T-helper 1 cell treated with Interleukin-12 subunit alpha and Interleukin-12 subunit beta and Interleukin-4 antibody, amounts not matched to agents 30 μg/mL and 1 μg/mL, for 36 hours (primary cell): ENCODE measurements around the gene RPTOR.

Source experiments
- H3K27ac Mint-ChIP-seq: one replicate; pipeline ENCODE4 v1.8.0; 2021; ENCODE audit warnings: mild to moderate bottlenecking, mixed read lengths
- H3K27me3 Mint-ChIP-seq: one replicate; pipeline ENCODE4 v1.8.0; 2021; ENCODE audit warnings: low read depth, mixed read lengths
- H3K36me3 Mint-ChIP-seq: one replicate; pipeline ENCODE4 v1.8.0; 2021; ENCODE audit warnings: low read depth, mixed read lengths
- H3K4me1 Mint-ChIP-seq: one replicate; pipeline ENCODE4 v1.8.0; 2021; ENCODE audit warnings: low read depth, mixed read lengths
- H3K4me3 Mint-ChIP-seq: one replicate; pipeline ENCODE4 v1.8.0; 2021; ENCODE audit warnings: mild to moderate bottlenecking, moderate library complexity, mixed read lengths
- H3K9me3 Mint-ChIP-seq: one replicate; pipeline ENCODE4 v1.8.0; 2021; ENCODE audit warnings: mixed read lengths

RPTOR gene

DNA sequence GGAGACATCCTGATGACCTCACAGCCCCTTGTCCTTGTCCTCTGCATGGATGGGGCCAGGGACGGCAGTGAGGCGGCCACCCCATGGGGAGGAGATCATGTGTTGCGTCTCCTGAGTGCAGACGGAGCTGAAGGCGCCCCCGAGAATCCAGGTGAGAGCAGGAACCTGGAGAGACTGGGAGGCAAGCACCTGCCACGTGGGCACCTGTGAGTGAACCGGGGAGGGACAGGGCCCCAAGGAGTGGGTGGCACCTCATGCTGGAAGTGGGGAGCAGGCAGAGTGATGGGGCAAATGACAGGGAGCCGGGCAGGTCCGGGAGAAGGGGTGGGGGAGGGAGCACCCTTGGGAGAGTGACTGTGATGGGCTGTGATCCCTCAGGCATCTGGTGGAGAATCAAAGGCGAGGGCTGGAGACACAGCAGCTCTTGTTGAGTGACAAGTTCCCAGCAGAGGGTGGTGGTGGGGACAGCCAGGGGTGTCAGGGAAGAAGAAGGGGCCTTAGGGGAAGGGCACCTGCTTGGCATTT is 272.7 kb downstream of the RPTOR start:
- no peaks in the 10 kb centered on the region for H3K27me3 Mint-ChIP-seq
- H3K36me3 Mint-ChIP-seq = peaks cover 35% of the 10 kb centered on the region
- peak overlapping the region; percentile 52 for H3K27ac Mint-ChIP-seq
- no peaks in the 10 kb centered on the region for H3K9me3 Mint-ChIP-seq
- peaks cover 63% of the 10 kb centered on the region for H3K4me1 Mint-ChIP-seq
- H3K4me3 Mint-ChIP-seq = no peak overlapping the region

DNA sequence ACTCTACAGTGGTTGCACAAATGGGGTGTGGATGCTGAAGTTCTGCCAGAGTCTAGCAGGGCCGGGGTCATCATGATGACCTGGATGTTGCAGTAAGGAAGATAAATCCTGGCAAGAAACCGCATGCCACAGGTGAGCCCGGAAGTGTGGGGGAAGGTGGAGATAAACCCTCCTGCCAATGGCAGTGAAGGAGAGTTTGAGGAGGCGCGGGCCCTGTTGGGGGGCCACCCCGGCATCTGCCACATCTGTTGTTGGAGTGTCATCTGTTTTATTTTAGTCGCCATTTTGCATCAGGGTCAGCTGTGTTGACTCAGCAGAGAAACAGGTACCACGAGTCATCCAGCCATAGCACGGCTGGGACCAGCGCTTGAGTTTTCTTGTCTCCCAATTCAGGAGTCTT is 273.2 kb downstream of the RPTOR start:
- no peaks in the 10 kb centered on the region for H3K27me3 Mint-ChIP-seq

GRCh38 chr17:80818871-80819270 is 274.2 kb downstream of the RPTOR start:
- H3K27me3 Mint-ChIP-seq = no peaks in the 10 kb centered on the region
- H3K36me3 Mint-ChIP-seq = peaks cover 38% of the 10 kb centered on the region
- H3K9me3 Mint-ChIP-seq = no peaks in the 10 kb centered on the region
- H3K4me1 Mint-ChIP-seq = peaks cover 62% of the 10 kb centered on the region
- peak overlapping the region; percentile 88 for H3K27ac Mint-ChIP-seq
- no peak overlapping the region for H3K4me3 Mint-ChIP-seq

More for the DNA sequence above, 273.2 kb downstream of the RPTOR start:
- H3K4me1 Mint-ChIP-seq = peaks cover 63% of the 10 kb centered on the region
- H3K27ac Mint-ChIP-seq = peak overlapping the region; percentile 55
- peaks cover 35% of the 10 kb centered on the region for H3K36me3 Mint-ChIP-seq
- no peaks in the 10 kb centered on the region for H3K9me3 Mint-ChIP-seq
- H3K4me3 Mint-ChIP-seq = no peak overlapping the region

- no peaks in the 10 kb centered on the region for H3K27me3 Mint-ChIP-seq
- H3K36me3 Mint-ChIP-seq = peaks cover 38% of the 10 kb centered on the region
- peak overlapping the region; percentile 88 for H3K27ac Mint-ChIP-seq
- no peaks in the 10 kb centered on the region for H3K9me3 Mint-ChIP-seq
- peaks cover 56% of the 10 kb centered on the region for H3K4me1 Mint-ChIP-seq
- peak overlapping the region; percentile 12 for H3K4me3 Mint-ChIP-seq
These were observed 275.0 kb downstream of the RPTOR start for GRCh38 chr17:80819422-80820164.

- H3K27ac Mint-ChIP-seq = peak overlapping the region; percentile 88
- peaks cover 34% of the 10 kb centered on the region for H3K36me3 Mint-ChIP-seq
- peak overlapping the region; percentile 12 for H3K4me3 Mint-ChIP-seq
- H3K9me3 Mint-ChIP-seq = no peaks in the 10 kb centered on the region
- no peaks in the 10 kb centered on the region for H3K27me3 Mint-ChIP-seq
- H3K4me1 Mint-ChIP-seq = peaks cover 50% of the 10 kb centered on the region
These were observed 275.7 kb downstream of the RPTOR start for GRCh38 chr17:80820331-80820730.

DNA sequence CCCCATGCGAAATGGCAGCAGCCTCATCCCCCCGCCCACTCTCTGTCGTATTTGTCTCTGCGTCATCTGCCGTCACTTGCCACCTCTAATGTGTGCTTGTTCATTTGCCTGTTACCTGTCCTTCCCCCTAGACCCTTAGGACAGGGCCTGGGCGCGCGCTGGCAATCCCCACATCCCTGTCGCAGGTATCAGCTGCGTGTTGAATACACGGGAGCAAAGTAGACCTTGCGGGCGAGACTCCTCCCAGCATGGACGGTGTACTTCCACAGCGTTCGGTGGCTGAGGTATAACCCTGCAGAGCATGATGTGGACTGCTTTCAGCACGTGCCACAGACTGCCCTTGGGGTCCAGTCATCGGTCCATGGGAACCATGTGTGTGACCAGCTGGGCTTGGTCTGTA is 276.9 kb downstream of the RPTOR start:
- Mint-ChIP-seq H3K4me1 (peaks cover 51% of the 10 kb centered on the region), H3K36me3 (peaks cover 37% of the 10 kb centered on the region), H3K4me3 (no peak overlapping the region), H3K27ac (peak overlapping the region; percentile 76), H3K9me3 (no peaks in the 10 kb centered on the region), H3K27me3 (no peaks in the 10 kb centered on the region)

DNA sequence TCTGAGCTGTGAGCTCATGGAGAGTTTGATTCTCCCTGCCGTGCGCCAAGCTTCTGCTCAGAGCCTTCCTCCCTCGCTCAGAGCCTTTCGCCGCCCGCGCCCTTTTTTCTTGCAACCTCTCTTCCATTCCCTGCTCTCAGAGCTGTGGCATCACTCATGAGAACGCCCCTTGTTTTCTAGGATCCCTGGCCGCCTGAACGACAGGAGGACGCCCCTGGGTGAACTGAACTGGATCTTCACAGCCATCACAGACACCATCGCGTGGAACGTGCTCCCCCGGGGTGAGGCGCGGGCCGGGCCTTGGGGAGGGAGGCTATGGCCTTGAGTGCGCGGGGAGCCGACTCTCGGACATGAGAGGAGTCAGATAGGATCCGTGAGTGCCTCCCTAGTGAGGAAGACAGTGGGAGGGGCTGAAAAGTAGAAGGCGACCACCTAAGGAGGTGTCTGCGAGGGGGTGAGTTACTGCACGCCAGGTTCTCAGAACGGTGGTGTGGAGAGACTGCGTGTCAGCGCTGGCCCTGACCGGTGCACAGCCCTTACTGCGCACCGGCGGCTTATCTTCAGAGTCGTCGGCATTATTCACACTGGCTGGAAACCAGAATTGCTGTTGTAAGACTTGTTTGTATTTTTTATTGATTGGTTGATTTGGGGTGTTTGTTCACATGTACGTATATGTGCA is 277.5 kb downstream of the RPTOR start:
- peaks cover 39% of the 10 kb centered on the region for H3K36me3 Mint-ChIP-seq
- no peaks in the 10 kb centered on the region for H3K27me3 Mint-ChIP-seq
- no peaks in the 10 kb centered on the region for H3K9me3 Mint-ChIP-seq
- peak overlapping the region; percentile 74 for H3K27ac Mint-ChIP-seq
- peaks cover 51% of the 10 kb centered on the region for H3K4me1 Mint-ChIP-seq
- H3K4me3 Mint-ChIP-seq = no peak overlapping the region

GRCh38 chr17:80822700-80823410 is 278.2 kb downstream of the RPTOR start:
- H3K36me3 Mint-ChIP-seq = peaks cover 36% of the 10 kb centered on the region
- H3K4me3 Mint-ChIP-seq = no peak overlapping the region
- peaks cover 47% of the 10 kb centered on the region for H3K4me1 Mint-ChIP-seq
- H3K9me3 Mint-ChIP-seq = no peaks in the 10 kb centered on the region
- peak overlapping the region; percentile 74 for H3K27ac Mint-ChIP-seq
- H3K27me3 Mint-ChIP-seq = no peaks in the 10 kb centered on the region

- Mint-ChIP-seq H3K4me1 (peaks cover 43% of the 10 kb centered on the region), H3K4me3 (no peak overlapping the region), H3K36me3 (peaks cover 33% of the 10 kb centered on the region), H3K27me3 (no peaks in the 10 kb centered on the region), H3K27ac (no peak overlapping the region), H3K9me3 (no peaks in the 10 kb centered on the region)
These were observed 280.2 kb downstream of the RPTOR start for GRCh38 chr17:80824549-80825470.

- Mint-ChIP-seq H3K9me3 (no peaks in the 10 kb centered on the region), H3K27ac (peak overlapping the region; percentile 57), H3K4me1 (peaks cover 41% of the 10 kb centered on the region), H3K27me3 (no peaks in the 10 kb centered on the region), H3K4me3 (no peak overlapping the region), H3K36me3 (peaks cover 35% of the 10 kb centered on the region)
These were observed 281.1 kb downstream of the RPTOR start for GRCh38 chr17:80825471-80826345.

- H3K9me3 Mint-ChIP-seq = no peaks in the 10 kb centered on the region
These were observed 281.8 kb downstream of the RPTOR start for GRCh38 chr17:80826346-80826954.

DNA sequence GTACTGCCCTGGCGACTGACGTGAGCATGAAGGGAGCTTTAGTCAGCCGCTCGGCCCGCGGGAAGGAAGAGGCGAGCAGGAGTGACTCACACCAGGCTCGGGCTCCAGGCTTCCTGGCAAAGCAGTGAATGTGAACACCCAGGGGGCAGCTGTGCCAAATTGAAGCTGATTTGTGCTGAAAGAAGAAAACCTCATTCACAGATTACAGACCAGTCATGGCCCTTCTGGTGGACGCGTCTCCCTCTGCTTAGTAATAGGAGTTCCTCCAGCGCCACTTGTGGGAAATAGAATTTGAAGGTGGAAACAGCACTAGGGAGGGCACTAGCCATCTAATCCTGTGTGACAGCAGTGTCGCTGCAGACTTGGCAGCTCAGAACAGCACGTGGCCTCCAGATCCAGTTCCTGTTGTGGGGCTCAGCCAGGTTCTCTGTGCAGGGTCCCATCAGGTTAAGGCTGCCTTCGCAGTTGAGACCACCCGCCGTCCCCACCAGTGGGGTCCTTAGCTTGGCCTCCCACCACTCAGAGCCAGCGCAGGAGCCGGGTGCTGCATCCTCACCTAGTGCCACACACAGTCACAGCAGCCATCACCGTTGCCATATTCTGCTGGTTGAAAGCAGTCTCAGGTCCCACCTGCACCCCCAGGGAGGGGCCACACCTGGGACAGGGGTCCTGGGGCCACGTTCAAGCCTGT is 282.5 kb downstream of the RPTOR start:
- H3K4me3 Mint-ChIP-seq = peak overlapping the region; percentile 53
- peaks cover 41% of the 10 kb centered on the region for H3K36me3 Mint-ChIP-seq
- no peaks in the 10 kb centered on the region for H3K9me3 Mint-ChIP-seq
- H3K27ac Mint-ChIP-seq = peak overlapping the region; percentile 90
- no peaks in the 10 kb centered on the region for H3K27me3 Mint-ChIP-seq
- peaks cover 48% of the 10 kb centered on the region for H3K4me1 Mint-ChIP-seq

More at GRCh38 chr17:80826346-80826954, 281.8 kb downstream of the RPTOR start:
- peak overlapping the region; percentile 53 for H3K4me3 Mint-ChIP-seq
- peaks cover 44% of the 10 kb centered on the region for H3K4me1 Mint-ChIP-seq
- H3K27ac Mint-ChIP-seq = peak overlapping the region; percentile 90
- H3K36me3 Mint-ChIP-seq = peaks cover 37% of the 10 kb centered on the region
- H3K27me3 Mint-ChIP-seq = no peaks in the 10 kb centered on the region
